Ovary (tissue), 10 donors: ENCODE results near the gene OOEP. TPM values are rescaled to one million over a fixed set of nuclear protein-coding genes. Genes with fewer than 3 reads are reported as not detected.

ENCODE experiments used
- DNase-seq, 5 donors: peaks; one replicate each; pipeline ENCODE4 v3.0.0-alpha.2; 2019 to 2020
- H3K27ac ChIP-seq, 2 donors: fragments of 200-600 bp; one replicate each; pipeline versions ENCODE4 v1.5.1 to v1.8.0; 2019 to 2022
- H3K27me3 ChIP-seq: fragments of 200-600 bp; one replicate; pipeline ENCODE4 v1.8.0; 2022
- H3K36me3 ChIP-seq: fragments of 200-600 bp; sonication (generic); one replicate; pipeline ENCODE4 v1.5.1; 2019
- H3K4me1 ChIP-seq: one replicate; pipeline ENCODE4 v1.8.1; 2013; ENCODE audit warnings: mild to moderate bottlenecking, moderate library complexity; ENCODE audit not compliant: insufficient read depth
- H3K4me3 ChIP-seq: fragments of 200-600 bp; sonication (generic); one replicate; pipeline ENCODE4 v1.5.1; 2017
- H3K9me3 ChIP-seq, 2 donors: fragments of 200-600 bp in 1 of 2; sonication (generic) in 1 of 2; one replicate each; pipeline versions ENCODE4 v1.5.1 to v1.8.1; 2013 to 2019; ENCODE audit warnings: mild to moderate bottlenecking in 1 of 2, moderate library complexity in 1 of 2
- CTCF ChIP-seq, 3 donors: fragments of 450-650 bp in 2 of 3; fragments of 200-600 bp in 1 of 3; IDR thresholded peaks; one replicate each; pipeline versions ENCODE4 v1.5.1 to v1.8.0; 2016 to 2022; ENCODE audit warnings: antibody characterized with exemption in 3 of 3, mild to moderate bottlenecking in 1 of 3
- EP300 ChIP-seq: sonication (generic); formaldehyde crosslinking; IDR thresholded peaks from one replicate; pipeline ENCODE4 v1.6.1; 2017; ENCODE audit warnings: antibody characterized with exemption
- POLR2A ChIP-seq: fragments of 450-650 bp; IDR thresholded peaks from one replicate; pipeline ENCODE4 v1.6.1; 2017; ENCODE audit warnings: antibody characterized with exemption, mild to moderate bottlenecking, moderate library complexity
- WGBS, 3 donors: extraction: QIAGEN DNeasy Blood & Tissue Kit in 1 of 3; methylation state at CpG; one replicate each; pipeline versions ENCODE4 v1.1.5 to v1.1.7; 2013 to 2017; 5-methylcytosine and 5-hydroxymethylcytosine counted together
- intact Hi-C, 4 donors: fragments of 100-400 bp; cut with DNase I; formaldehyde crosslinking; loops; one replicate each; pipeline versions ENCODE4 v1.11.0 to v1.15.1; 2022 to 2023
- long read RNA-seq, 3 donors: library from polyadenylated mRNA in 2 of 3; unstranded in 2 of 3; transcript quantifications; one replicate each; pipeline ENCODE4 v2.0.0 and lab custom pipeline, GENCODE V29; 2021 to 2026
- polyA plus RNA-seq, 2 donors: library from polyadenylated mRNA; stranded (reverse); fragments of 200-250 nt in 1 of 2; fragments of 350-450 nt in 1 of 2; fragmentation: Illumina TruSeq in 1 of 2; extraction: RNeasy Lipid Tissue Mini Kit (QIAGEN cat#74804) in 1 of 2; gene quantifications; one replicate each; pipeline ENCODE4 v1.2.3, GENCODE V29; 2013 to 2014
- total RNA-seq, 7 donors: library from RNA; depleted of rRNA in 2 of 7; stranded (reverse); fragments of >200 nt in 2 of 7; fragmentation: NEBNext Ultra II Directional in 3 of 7; extraction: Animal tissue kit (Norgen Biotek cat#: 25700) in 3 of 7; gene quantifications; one replicate each; pipeline versions ENCODE4 v1.1.0 to v1.2.4, GENCODE V29; 2016 to 2023
- donor health status: DM: no; HTN: no; CAD: no; lungs with moderate emphysema.
- donor health status: DM: no; HTN: no; CAD: no.
- donor health status: Bipolar disorder and iron deficiency.
- donor health status: DM: yes; HTN: yes; CAD: no.
- donor health status: DM: no; HTN: no; CAD: no.
- donor health status: DM: yes; HTN: yes; CAD: no.

Gene OOEP
- total RNA-seq (under 1 TPM in 2 of 7 donors, not detected in 5; 0.25 to 0.69 TPM), polyA plus RNA-seq (1 to 10 TPM in 1 of 2 donors, under 1 TPM in 1; 0.43 to 1.5 TPM)
- long read RNA-seq, donor 1: 0 reads
- long read RNA-seq, donor 2, transcript OOEP-201 (3 exons, 478 nt): major isoform, 14 of 79 reads
- long read RNA-seq, donor 2, partial matches to known transcripts: 42 of 79 reads
- long read RNA-seq, donor 2, other reads (novel, unspliced or antisense): 23 of 79 reads
- long read RNA-seq, donor 3: 0 reads

GRCh38 chr6:73369563-73369962 lies at the start of gene OOEP:
OOEP (minus strand) TSS chr6:73369897; CDS start chr6:73369792, 105 bp downstream.
- intact Hi-C loops: no loop called here
- DNase-seq: no peak
- H3K4me3 ChIP-seq: no peak within 1 kb of the TSS
- WGBS, 3 donors: 97 to 98% (median 98%) methylated on average over 36 of the region's 36 CpGs
- peaks cover 0 to 3% of the 10 kb centered on the region in 2 donors for H3K9me3 ChIP-seq
- no peak within 1 kb of the TSS for H3K27ac ChIP-seq
- TF ChIP-seq CTCF (IDR thresholded peaks at IDR 0.05) (no peak), POLR2A (no peak), EP300 (no peak)
- H3K36me3 ChIP-seq: no peaks in the 10 kb centered on the region
- H3K27me3 ChIP-seq: no peaks in the 10 kb centered on the region
- H3K4me1 ChIP-seq: no peaks in the 10 kb centered on the region

GRCh38 chr6:73418081-73418741 lies 48.5 kb upstream of the OOEP start:
- TF ChIP-seq CTCF (IDR thresholded peaks at IDR 0.05) (no peak), POLR2A (no peak), EP300 (no peak)
- no peaks in the 10 kb centered on the region for H3K36me3 ChIP-seq
- intact Hi-C loops: no loop called here
- no peak overlapping the region for H3K4me3 ChIP-seq
- H3K4me1 ChIP-seq: no peaks in the 10 kb centered on the region
- no peak for DNase-seq
- WGBS, 3 donors: 28 to 56% (median 30%) methylated on average over 11 of the region's 11 CpGs
- H3K9me3 ChIP-seq: no peaks in the 10 kb centered on the region
- H3K27me3 ChIP-seq: no peaks in the 10 kb centered on the region
- H3K27ac ChIP-seq: no peak overlapping the region

DNA sequence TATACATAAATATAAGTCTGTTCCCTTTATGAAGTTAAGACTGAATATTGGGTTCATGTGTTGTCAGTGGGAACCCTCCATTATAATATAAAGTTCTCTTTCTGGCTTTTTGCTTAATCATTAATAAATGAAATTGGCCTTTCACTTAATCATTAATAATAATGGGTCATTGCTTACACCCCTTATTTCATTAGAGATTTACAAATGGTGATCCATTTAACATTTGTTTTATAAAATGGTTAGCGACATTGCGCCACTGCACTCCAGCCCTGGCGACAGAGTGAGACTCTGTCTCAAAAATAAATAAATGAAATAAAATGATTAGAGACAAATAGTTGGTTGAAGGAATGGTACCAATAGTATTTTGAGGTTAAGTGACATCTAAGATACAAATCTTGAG lies 43.4 kb upstream of the OOEP start:
- no peaks in the 10 kb centered on the region for H3K4me1 ChIP-seq
- H3K27ac ChIP-seq: no peak overlapping the region
- H3K9me3 ChIP-seq: no peaks in the 10 kb centered on the region
- H3K27me3 ChIP-seq: no peaks in the 10 kb centered on the region
- TF ChIP-seq POLR2A: no peak
- TF ChIP-seq CTCF (IDR thresholded peaks at IDR 0.05): no peak
- no peak for TF ChIP-seq EP300
- no peak overlapping the region for H3K4me3 ChIP-seq
- DNase-seq: no peak
- intact Hi-C loops: no loop called here
- H3K36me3 ChIP-seq: no peaks in the 10 kb centered on the region
- 79 to 98% (median 82%) methylated on average over 3 of the region's 3 CpGs for WGBS, 3 donors

DNA sequence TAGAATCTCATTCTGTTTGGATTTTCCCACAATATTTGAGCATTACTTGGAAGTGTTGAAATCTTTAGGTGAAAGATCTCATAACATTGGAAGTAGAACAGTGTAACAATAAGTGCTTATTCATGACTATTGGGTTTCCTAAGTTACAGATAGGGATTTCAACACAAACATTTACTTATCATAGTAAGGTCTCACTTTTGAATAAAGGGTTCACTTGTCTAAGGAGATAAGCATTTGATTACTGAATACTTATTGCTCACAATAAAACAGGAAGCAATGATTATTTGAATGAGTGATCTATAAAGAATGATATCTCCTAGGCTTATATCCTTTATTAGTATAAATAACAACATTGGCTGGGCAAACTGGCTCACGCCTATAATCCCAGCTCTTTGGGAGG lies 39.7 kb upstream of the OOEP start:
- DNase-seq: no peak
- no peak overlapping the region for H3K4me3 ChIP-seq
- no peak for TF ChIP-seq POLR2A
- TF ChIP-seq CTCF (IDR thresholded peaks at IDR 0.05): no peak
- no peak for TF ChIP-seq EP300
- H3K4me1 ChIP-seq: no peaks in the 10 kb centered on the region
- H3K27me3 ChIP-seq: no peaks in the 10 kb centered on the region
- H3K27ac ChIP-seq: no peak overlapping the region
- no peaks in the 10 kb centered on the region for H3K9me3 ChIP-seq
- H3K36me3 ChIP-seq: no peaks in the 10 kb centered on the region
- intact Hi-C loops: no loop called here
- 68 to 91% (median 87%) methylated on average over 1 of the region's 1 CpG for WGBS, 3 donors
